Measurements from ENCODE around the gene GPR39. TPM values are rescaled to one million over a fixed set of nuclear protein-coding genes. Genes with fewer than 3 reads are reported as not detected.

The GPR39 gene
- total RNA-seq, 1 experiment from 2014 or later, result 0.50 TPM

GRCh38 chr2:132401326-132401725, 15.3 kb upstream of the GPR39 start:
- DNase-seq, result no peak
- no peak overlapping the region for H2BK5ac ChIP-seq (ENCODE audit: insufficient read length, low read length)
- WGBS (ENCODE audit: extremely low coverage, insufficient read length, low lambda C conversion rate), result no CpG with 5 or more reads among the region's 2 CpGs

More at GRCh38 chr2:132401326-132401725, 15.3 kb upstream of the GPR39 start:
- H2BK120ac ChIP-seq (ENCODE audit: low read depth, low read length, poor library complexity, severe bottlenecking), result no peak overlapping the region
- H3K4me1 ChIP-seq (ENCODE audit: insufficient read depth, low read length), result no peaks in the 10 kb centered on the region
- H3K18ac ChIP-seq (ENCODE audit: insufficient read length, low read depth, low read length), result no peak overlapping the region
- no peak overlapping the region for H4K8ac ChIP-seq (replicated peaks; ENCODE audit: insufficient read length, low read depth, low read length)
- no peak overlapping the region for H3T11ph ChIP-seq (ENCODE audit: low read length)
- H3K23me2 ChIP-seq (ENCODE audit: insufficient read length, low read depth, low read length, poor library complexity, severe bottlenecking), result no peaks in the 10 kb centered on the region
- no peaks in the 10 kb centered on the region for H4K20me1 ChIP-seq (ENCODE audit: control insufficient read depth, insufficient read depth, insufficient read length)
- no peaks in the 10 kb centered on the region for H3K79me1 ChIP-seq (ENCODE audit: insufficient read depth, low read depth, low read length, poor library complexity, severe bottlenecking)
- Mint-ChIP-seq H3K4me3 (no peak overlapping the region), H3K9me3 (no peaks in the 10 kb centered on the region), H3K27ac (no peak overlapping the region), H3K27me3 (ENCODE audit: low read depth) (no peaks in the 10 kb centered on the region; the same call in 1 of the 2 replicates), H3K4me1 (peaks cover 0 to 2% of the 10 kb centered on the region in 2 experiments; a peak in 1 of 4 replicates), H3K36me3 (ENCODE audit: insufficient read depth in 1 of 3, low read depth in 3 of 3) (no peaks in the 10 kb centered on the region)
- no peak overlapping the region for H2BK15ac ChIP-seq (ENCODE audit: low read depth, low read length)
- no peak overlapping the region for H4K91ac ChIP-seq (ENCODE audit: insufficient read length, low read depth, low read length)
- no peak overlapping the region for H3K23ac ChIP-seq (ENCODE audit: insufficient read length, low read depth, low read length)
- H3K56ac ChIP-seq (ENCODE audit: insufficient read length, low read depth, low read length), result no peak overlapping the region
- no peak overlapping the region for H2BK20ac ChIP-seq (ENCODE audit: low read depth, low read length, poor library complexity, severe bottlenecking)
- no peak overlapping the region for H3K14ac ChIP-seq (ENCODE audit: insufficient read depth, low read length)
- no peaks in the 10 kb centered on the region for H3K79me2 ChIP-seq (ENCODE audit: insufficient read depth, low read length)
- no peak overlapping the region for H2AK5ac ChIP-seq (ENCODE audit: insufficient read length, low read length)
- H3K27me3 ChIP-seq (ENCODE audit: insufficient read depth, low read length), result no peaks in the 10 kb centered on the region
- no peaks in the 10 kb centered on the region for H3K9me3 ChIP-seq (ENCODE audit: control insufficient read depth, low read depth, low read length)
- no peak overlapping the region for H3K9ac ChIP-seq (ENCODE audit: extremely low read depth, insufficient read length, low read length)
- TF ChIP-seq CTCF (conservative IDR thresholded peaks at IDR 0.05), result no peak
- H2BK12ac ChIP-seq (ENCODE audit: insufficient read length, low read depth, low read length), result no peak overlapping the region
- no peak overlapping the region for H3K4ac ChIP-seq (ENCODE audit: low read depth, low read length)
- no peak overlapping the region for H2AFZ ChIP-seq (ENCODE audit: low read length)
- no peak overlapping the region for H3K27ac ChIP-seq (ENCODE audit: insufficient read length, low read depth, low read length)
- H3K4me2 ChIP-seq (ENCODE audit: insufficient read depth, insufficient read length, low read length), result no peak overlapping the region
- H4K5ac ChIP-seq (ENCODE audit: insufficient read length, low read depth, low read length), result no peak overlapping the region

Data from H9 (cell line).